OCI-LY7 (cell line): ENCODE measurements around the gene ADAMTS17.

ENCODE experiments used
- CTCF ChIP-seq: fragments of 200-600 bp; sonication (generic); conservative IDR thresholded peaks from 2 replicates; pipeline ENCODE4 v1.5.1; 2014; ENCODE audit warnings: mild to moderate bottlenecking, antibody characterized with exemption, low read length, moderate library complexity, mixed read lengths
- EZH2phosphoT487 ChIP-seq: fragments of 200-600 bp; sonication (generic); IDR thresholded peaks from 2 replicates; pipeline ENCODE4 v1.6.1; 2018; ENCODE audit warnings: low read depth, borderline replicate concordance, mild to moderate bottlenecking, mixed run types, antibody characterized with exemption, low read length, moderate library complexity, mixed read lengths

GRCh38 chr15:99996660-99997059, 345.1 kb downstream of the ADAMTS17 start:
- TF ChIP-seq CTCF (no peak), EZH2phosphoT487 (no peak)
